NCI-H146 (cell line): ENCODE measurements around the gene SEL1L.
"Not testable (repeated sequence)": the region's sequence is repeated elsewhere in the genome, so short reads cannot be mapped to it uniquely, and the experiment has no call there.

ENCODE experiments used
- DNase-seq: peaks from one replicate; lab custom pipeline; 2025; lab: John Stamatoyannopoulos, UW

The SEL1L gene

GRCh38 chr14:81533536-81534343, at the start of gene SEL1L:
Gene SEL1L, minus strand, starts transcription at chr14:81533853. Its CDS starts 109 bp downstream, at chr14:81533744.
- DNase-seq: peak; percentile 97

GRCh38 chr14:81582420-81582819, 48.8 kb upstream of the SEL1L start:
- DNase-seq: no peak

- no peak for DNase-seq
Measured at GRCh38 chr14:81579115-81579514, 45.5 kb upstream of the SEL1L start.

GRCh38 chr14:81571437-81571836, 37.8 kb upstream of the SEL1L start:
- no peak for DNase-seq

GRCh38 chr14:81567302-81567701, 33.6 kb upstream of the SEL1L start:
- no peak for DNase-seq

- DNase-seq: peak; percentile 13
Measured at GRCh38 chr14:81565441-81566290, 32.0 kb upstream of the SEL1L start.

- no peak for DNase-seq
Measured at GRCh38 chr14:81562818-81563217, 29.2 kb upstream of the SEL1L start.

- DNase-seq: no peak
Measured at GRCh38 chr14:81561084-81561775, 27.6 kb upstream of the SEL1L start.

GRCh38 chr14:81559385-81559784, 25.7 kb upstream of the SEL1L start:
- no peak for DNase-seq

- DNase-seq: no peak
Measured at GRCh38 chr14:81557146-81557545, 23.5 kb upstream of the SEL1L start.

GRCh38 chr14:81555684-81556083, 22.0 kb upstream of the SEL1L start:
- no peak for DNase-seq

- no peak for DNase-seq
Measured at GRCh38 chr14:81555051-81555450, 21.4 kb upstream of the SEL1L start.

GRCh38 chr14:81551471-81551870, 17.8 kb upstream of the SEL1L start:
- DNase-seq: no peak

GRCh38 chr14:81550001-81550637, 16.5 kb upstream of the SEL1L start:
- no peak for DNase-seq

- DNase-seq: not testable (repeated sequence)
Measured at GRCh38 chr14:81541206-81541605, 7.6 kb upstream of the SEL1L start.

- peak; percentile 8 for DNase-seq
Measured at GRCh38 chr14:81537193-81537592, 3.5 kb upstream of the SEL1L start.

GRCh38 chr14:81536241-81536771, 2.7 kb upstream of the SEL1L start:
- no peak for DNase-seq

GRCh38 chr14:81535396-81536164, 1.9 kb upstream of the SEL1L start:
- DNase-seq: no peak

GRCh38 chr14:81534510-81535074, 939 bp upstream of the SEL1L start:
- no peak for DNase-seq

GRCh38 chr14:81533212-81533535, 479 bp downstream of the SEL1L start:
- DNase-seq: no peak

- no peak for DNase-seq
Measured at GRCh38 chr14:81529391-81529790, 4.3 kb downstream of the SEL1L start.
